Measurements from ENCODE around the gene SFXN5.

The SFXN5 gene

GRCh38 chr2:73079636-73080035, 8.1 kb upstream of the SFXN5 start:
- TF ChIP-seq REST (IDR thresholded peaks at IDR 0.05; ENCODE audit: insufficient read depth in 1 of 2, low read depth in 2 of 2, low read length in 2 of 2) (no peak), TAF1 (IDR thresholded peaks at IDR 0.05; ENCODE audit: borderline replicate concordance, insufficient read depth, low read length) (no peak), SIN3A (IDR thresholded peaks at IDR 0.05; ENCODE audit: borderline replicate concordance, insufficient read depth, low read length) (no peak)

- TF ChIP-seq FOXP2 (optimal IDR thresholded peaks at IDR 0.05; ENCODE audit: borderline replicate concordance, extremely low read depth, extremely low read length, insufficient read depth) (no peak), TAF1 (IDR thresholded peaks at IDR 0.05; ENCODE audit: borderline replicate concordance, insufficient read depth, low read length) (no peak), REST (IDR thresholded peaks at IDR 0.05; ENCODE audit: insufficient read depth in 1 of 2, low read depth in 2 of 2, low read length in 2 of 2) (no peak), SIN3A (IDR thresholded peaks at IDR 0.05; ENCODE audit: borderline replicate concordance, insufficient read depth, low read length) (no peak), POLR2AphosphoS5 (IDR thresholded peaks at IDR 0.05; ENCODE audit: low read depth, low read length) (no peak)
Observed at GRCh38 chr2:73078457-73079411, 7.2 kb upstream of the SFXN5 start.

GRCh38 chr2:73077424-73077795, 5.9 kb upstream of the SFXN5 start:
- TF ChIP-seq SIN3A (IDR thresholded peaks at IDR 0.05; ENCODE audit: borderline replicate concordance, insufficient read depth, low read length), result no peak
- no peak for TF ChIP-seq POLR2AphosphoS5 (IDR thresholded peaks at IDR 0.05; ENCODE audit: low read depth, low read length)
- TF ChIP-seq REST (IDR thresholded peaks at IDR 0.05; ENCODE audit: insufficient read depth in 1 of 2, low read depth in 2 of 2, low read length in 2 of 2), result no peak
- no peak for TF ChIP-seq TAF1 (IDR thresholded peaks at IDR 0.05; ENCODE audit: borderline replicate concordance, insufficient read depth, low read length)
- TF ChIP-seq FOXP2 (optimal IDR thresholded peaks at IDR 0.05; ENCODE audit: borderline replicate concordance, extremely low read depth, extremely low read length, insufficient read depth), result no peak

- TF ChIP-seq POLR2AphosphoS5 (IDR thresholded peaks at IDR 0.05; ENCODE audit: low read depth, low read length), result no peak
- TF ChIP-seq REST (IDR thresholded peaks at IDR 0.05; ENCODE audit: insufficient read depth in 1 of 2, low read depth in 2 of 2, low read length in 2 of 2), result no peak
- TF ChIP-seq FOXP2 (optimal IDR thresholded peaks at IDR 0.05; ENCODE audit: borderline replicate concordance, extremely low read depth, extremely low read length, insufficient read depth), result no peak
- no peak for TF ChIP-seq TAF1 (IDR thresholded peaks at IDR 0.05; ENCODE audit: borderline replicate concordance, insufficient read depth, low read length)
- TF ChIP-seq SIN3A (IDR thresholded peaks at IDR 0.05; ENCODE audit: borderline replicate concordance, insufficient read depth, low read length), result no peak
Observed at GRCh38 chr2:73076701-73077423, 5.3 kb upstream of the SFXN5 start.

All from PFSK-1 (cell line).